Measurements from ENCODE around the gene ANTXR1. TPM values are rescaled to one million over a fixed set of nuclear protein-coding genes. Genes with fewer than 3 reads are reported as not detected.
"Not testable (repeated sequence)": the region's sequence is repeated elsewhere in the genome, so short reads cannot be mapped to it uniquely, and the experiment has no call there.

ANTXR1 gene
- total and polyA plus RNA-seq, 4 experiments from 2014 or later: 0.58 TPM; not detected in 3

DNA sequence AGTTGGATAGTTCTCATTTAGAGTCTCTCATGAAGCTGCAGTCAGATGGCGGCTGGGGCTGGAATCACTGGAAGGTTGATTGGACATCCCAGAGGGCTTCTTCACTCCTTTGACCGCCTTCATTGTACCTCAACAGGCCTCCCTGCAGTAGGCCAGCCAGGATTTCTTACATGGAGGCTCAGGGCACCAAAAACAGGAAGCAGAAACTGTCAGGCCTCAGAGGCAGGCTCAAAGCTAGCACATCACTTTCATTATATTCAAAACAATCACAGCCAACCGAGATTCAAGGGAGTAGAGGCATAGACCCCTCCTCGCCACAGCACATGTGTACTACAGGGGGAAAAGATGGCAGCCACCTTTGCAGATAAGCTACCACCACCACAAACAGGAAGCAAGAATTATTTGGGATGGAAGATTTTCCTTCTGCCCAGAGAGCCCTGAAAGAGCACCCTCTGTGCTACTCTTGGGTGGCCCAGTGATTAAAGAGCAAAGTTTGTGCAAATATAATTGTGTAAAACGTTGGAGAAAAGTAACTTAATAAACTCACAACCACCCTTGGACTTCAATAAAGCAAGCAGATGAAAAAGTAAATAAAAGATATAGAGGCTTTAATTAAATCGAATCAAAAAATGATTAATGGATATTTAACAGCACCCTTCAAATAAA is 218.8 kb downstream of the ANTXR1 start:
- ChIA-PET POLR2A (ENCODE audit: partially characterized antibody) (no interaction called here), CTCF (ENCODE audit: partially characterized antibody) (no interaction called here)
- no peaks in the 10 kb centered on the region for H3K4me1 ChIP-seq (ENCODE audit: insufficient read depth, low read length)
- no peak overlapping the region for H3K27ac ChIP-seq (ENCODE audit: low read depth, low read length)
- intact Hi-C loops (cut with micrococcal nuclease): no loop called here
- H3K36me3 Mint-ChIP-seq: no peaks in the 10 kb centered on the region
- no peaks in the 10 kb centered on the region for H3K9me3 ChIP-seq (ENCODE audit: control insufficient read depth in 1 of 2, low read length in 2 of 2)
- H3K4me3 ChIP-seq (ENCODE audit: low read length in 2 of 2): no peak overlapping the region
- H3K4me3 Mint-ChIP-seq: no peak overlapping the region
- H3K36me3 ChIP-seq (ENCODE audit: insufficient read depth, low read length): no peaks in the 10 kb centered on the region
- H3K27ac Mint-ChIP-seq: no peak overlapping the region
- no peak for DNase-seq
- peaks cover 0 to 5% (median 1%) of the 10 kb centered on the region in 8 donors for H3K9me3 Mint-ChIP-seq
- no peaks in the 10 kb centered on the region for H3K27me3 ChIP-seq (ENCODE audit: insufficient read depth, low read length)
- H3K4me1 Mint-ChIP-seq: peaks cover 0 to 2% (median 0%) of the 10 kb centered on the region in 4 donors
- H3K27me3 Mint-ChIP-seq: peaks cover 8 to 22% of the 10 kb centered on the region in 2 donors

DNA sequence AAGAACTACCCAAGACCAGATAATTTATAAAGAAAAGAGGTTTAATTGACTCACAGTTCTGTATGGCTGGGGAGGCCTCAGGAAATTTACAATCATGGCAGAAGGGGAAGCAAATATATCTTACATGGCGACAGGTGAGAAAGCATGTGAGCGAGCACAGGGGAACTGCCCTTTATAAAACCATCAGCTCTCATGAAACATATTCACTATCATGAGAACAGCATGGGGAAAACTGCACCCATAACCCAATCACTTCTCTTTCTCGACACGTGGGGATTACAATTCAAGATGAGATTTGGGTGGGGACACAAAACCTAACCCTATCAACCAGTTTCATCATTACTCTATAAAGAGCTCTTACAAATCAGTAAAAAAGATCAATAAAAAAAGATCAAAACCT is 222.9 kb downstream of the ANTXR1 start:
- POLR2A ChIA-PET (ENCODE audit: partially characterized antibody); H3K27ac Mint-ChIP-seq; intact Hi-C loops (cut with micrococcal nuclease); CTCF ChIA-PET (ENCODE audit: partially characterized antibody); H3K36me3 ChIP-seq (ENCODE audit: insufficient read depth, low read length); H3K27ac ChIP-seq (ENCODE audit: low read depth, low read length); H3K36me3 Mint-ChIP-seq; H3K4me3 Mint-ChIP-seq; H3K4me1 ChIP-seq (ENCODE audit: insufficient read depth, low read length); DNase-seq; H3K27me3 ChIP-seq (ENCODE audit: insufficient read depth, low read length); H3K9me3 Mint-ChIP-seq; H3K9me3 ChIP-seq (ENCODE audit: control insufficient read depth in 1 of 2, low read length in 2 of 2); H3K4me1 Mint-ChIP-seq; H3K4me3 ChIP-seq (ENCODE audit: low read length in 2 of 2): not testable (repeated sequence)
- peaks cover 7 to 12% of the 10 kb centered on the region in 2 donors for H3K27me3 Mint-ChIP-seq

DNA sequence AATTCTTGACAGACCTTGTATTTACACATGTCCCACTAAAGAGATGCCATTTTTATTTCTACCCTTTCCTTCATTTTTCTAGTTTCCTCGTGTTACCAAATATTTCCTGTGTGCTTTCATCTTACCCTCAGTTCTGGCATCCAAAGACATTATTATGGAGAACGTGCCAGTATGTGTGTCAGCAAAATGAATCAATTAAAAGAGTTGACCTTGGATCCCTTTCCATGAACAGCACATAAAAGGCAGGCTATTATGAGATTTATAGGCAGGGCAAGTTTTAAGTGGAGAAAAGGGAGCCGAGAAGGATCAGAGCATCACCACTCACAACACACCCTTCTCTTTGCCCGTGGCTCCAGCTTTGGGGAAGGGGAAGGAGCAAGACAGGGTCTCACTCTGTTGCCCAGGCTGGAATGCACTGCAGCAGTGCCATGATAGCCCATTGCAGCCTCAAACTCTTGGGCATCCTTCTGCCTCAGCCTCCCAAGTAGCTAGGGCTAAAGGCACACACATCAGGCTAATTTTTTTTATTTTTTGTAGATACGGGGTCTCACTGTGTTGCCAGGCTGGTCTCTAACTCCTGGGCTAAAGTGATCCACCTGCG is 224.2 kb downstream of the ANTXR1 start:
- ChIA-PET CTCF (ENCODE audit: partially characterized antibody) (no interaction called here), POLR2A (ENCODE audit: partially characterized antibody) (no interaction called here)
- no peaks in the 10 kb centered on the region for H3K27me3 ChIP-seq (ENCODE audit: insufficient read depth, low read length)
- H3K4me1 ChIP-seq (ENCODE audit: insufficient read depth, low read length): no peaks in the 10 kb centered on the region
- no peaks in the 10 kb centered on the region for H3K9me3 ChIP-seq (ENCODE audit: control insufficient read depth in 1 of 2, low read length in 2 of 2)
- H3K27ac ChIP-seq (ENCODE audit: low read depth, low read length): no peak overlapping the region
- no peak for DNase-seq
- Mint-ChIP-seq H3K9me3 (no peaks in the 10 kb centered on the region), H3K27me3 (peaks cover 5 to 8% of the 10 kb centered on the region in 2 donors), H3K27ac (no peak overlapping the region), H3K4me1 (peaks cover 0 to 2% (median 0%) of the 10 kb centered on the region in 4 donors), H3K4me3 (no peak overlapping the region), H3K36me3 (no peaks in the 10 kb centered on the region)
- no peak overlapping the region for H3K4me3 ChIP-seq (ENCODE audit: low read length in 2 of 2)
- intact Hi-C loops (cut with micrococcal nuclease): no loop called here
- no peaks in the 10 kb centered on the region for H3K36me3 ChIP-seq (ENCODE audit: insufficient read depth, low read length)

DNA sequence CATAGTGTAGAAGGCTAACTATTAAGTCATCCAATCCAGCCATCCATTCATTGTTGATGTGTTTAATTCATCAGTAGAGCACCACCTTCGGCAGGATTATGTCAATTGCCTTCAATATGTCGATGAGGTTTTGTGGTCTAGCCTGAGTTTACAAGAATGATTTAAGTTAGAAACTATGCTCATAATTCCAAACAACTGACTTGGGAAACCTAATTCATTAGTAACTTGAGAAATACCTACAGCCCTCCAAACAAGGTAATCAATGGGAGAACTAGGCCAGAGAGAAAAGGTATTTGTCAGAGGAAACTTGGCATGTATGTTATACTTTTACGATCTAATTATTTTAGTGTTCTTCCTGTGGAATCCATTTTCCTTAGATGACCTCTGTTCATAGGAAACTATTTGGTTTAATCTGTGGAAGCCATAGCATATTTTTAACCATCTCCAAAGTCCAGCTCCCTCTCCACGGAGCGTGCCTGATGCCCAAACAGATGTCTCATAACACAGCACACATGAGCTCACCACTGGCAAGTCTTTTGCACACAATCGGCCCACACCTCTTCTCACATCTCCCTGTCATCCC is 225.6 kb downstream of the ANTXR1 start:
- intact Hi-C loops (cut with micrococcal nuclease): no loop called here
- ChIA-PET CTCF (ENCODE audit: partially characterized antibody) (no interaction called here), POLR2A (ENCODE audit: partially characterized antibody) (no interaction called here)
- peaks cover 0 to 2% (median 0%) of the 10 kb centered on the region in 4 donors for H3K4me1 Mint-ChIP-seq
- no peak for DNase-seq
- no peak overlapping the region for H3K27ac ChIP-seq (ENCODE audit: low read depth, low read length)
- H3K4me3 ChIP-seq (ENCODE audit: low read length in 2 of 2): no peak overlapping the region
- H3K27me3 Mint-ChIP-seq: peaks cover 4 to 5% of the 10 kb centered on the region in 2 donors
- no peaks in the 10 kb centered on the region for H3K27me3 ChIP-seq (ENCODE audit: insufficient read depth, low read length)
- H3K36me3 Mint-ChIP-seq: no peaks in the 10 kb centered on the region
- no peaks in the 10 kb centered on the region for H3K9me3 Mint-ChIP-seq
- H3K4me3 Mint-ChIP-seq: no peak overlapping the region
- H3K27ac Mint-ChIP-seq: no peak overlapping the region
- no peaks in the 10 kb centered on the region for H3K4me1 ChIP-seq (ENCODE audit: insufficient read depth, low read length)
- no peaks in the 10 kb centered on the region for H3K36me3 ChIP-seq (ENCODE audit: insufficient read depth, low read length)
- no peaks in the 10 kb centered on the region for H3K9me3 ChIP-seq (ENCODE audit: control insufficient read depth in 1 of 2, low read length in 2 of 2)

DNA sequence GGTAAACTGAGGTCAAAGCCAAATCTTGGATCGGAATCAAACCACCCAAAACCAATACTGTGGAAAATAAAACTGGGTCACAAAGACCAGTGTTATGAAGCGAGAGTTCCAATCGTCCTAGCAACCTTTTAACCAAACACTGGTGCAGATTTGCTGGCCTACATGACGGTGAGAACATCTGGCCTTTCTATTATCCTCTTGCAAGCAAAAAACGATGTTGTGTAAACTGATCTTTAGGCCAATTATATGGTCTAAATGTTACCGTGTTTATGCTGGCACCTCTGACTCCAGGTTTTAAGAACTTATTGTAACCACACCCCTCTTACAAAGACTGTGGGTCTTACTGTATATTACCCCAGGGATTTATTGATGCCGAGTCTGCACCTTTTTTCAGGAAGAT is 228.1 kb downstream of the ANTXR1 start:
- Mint-ChIP-seq H3K27me3 (peaks cover 6% of the 10 kb centered on the region in 2 donors), H3K4me1 (no peaks in the 10 kb centered on the region), H3K27ac (no peak overlapping the region), H3K9me3 (no peaks in the 10 kb centered on the region), H3K36me3 (no peaks in the 10 kb centered on the region), H3K4me3 (no peak overlapping the region)
- no peaks in the 10 kb centered on the region for H3K9me3 ChIP-seq (ENCODE audit: control insufficient read depth in 1 of 2, low read length in 2 of 2)
- ChIA-PET POLR2A (ENCODE audit: partially characterized antibody) (no interaction called here), CTCF (ENCODE audit: partially characterized antibody) (no interaction called here)
- no peaks in the 10 kb centered on the region for H3K4me1 ChIP-seq (ENCODE audit: insufficient read depth, low read length)
- H3K36me3 ChIP-seq (ENCODE audit: insufficient read depth, low read length): no peaks in the 10 kb centered on the region
- H3K4me3 ChIP-seq (ENCODE audit: low read length in 2 of 2): no peak overlapping the region
- intact Hi-C loops (cut with micrococcal nuclease): no loop called here
- H3K27ac ChIP-seq (ENCODE audit: low read depth, low read length): no peak overlapping the region
- no peaks in the 10 kb centered on the region for H3K27me3 ChIP-seq (ENCODE audit: insufficient read depth, low read length)
- DNase-seq: no peak

DNA sequence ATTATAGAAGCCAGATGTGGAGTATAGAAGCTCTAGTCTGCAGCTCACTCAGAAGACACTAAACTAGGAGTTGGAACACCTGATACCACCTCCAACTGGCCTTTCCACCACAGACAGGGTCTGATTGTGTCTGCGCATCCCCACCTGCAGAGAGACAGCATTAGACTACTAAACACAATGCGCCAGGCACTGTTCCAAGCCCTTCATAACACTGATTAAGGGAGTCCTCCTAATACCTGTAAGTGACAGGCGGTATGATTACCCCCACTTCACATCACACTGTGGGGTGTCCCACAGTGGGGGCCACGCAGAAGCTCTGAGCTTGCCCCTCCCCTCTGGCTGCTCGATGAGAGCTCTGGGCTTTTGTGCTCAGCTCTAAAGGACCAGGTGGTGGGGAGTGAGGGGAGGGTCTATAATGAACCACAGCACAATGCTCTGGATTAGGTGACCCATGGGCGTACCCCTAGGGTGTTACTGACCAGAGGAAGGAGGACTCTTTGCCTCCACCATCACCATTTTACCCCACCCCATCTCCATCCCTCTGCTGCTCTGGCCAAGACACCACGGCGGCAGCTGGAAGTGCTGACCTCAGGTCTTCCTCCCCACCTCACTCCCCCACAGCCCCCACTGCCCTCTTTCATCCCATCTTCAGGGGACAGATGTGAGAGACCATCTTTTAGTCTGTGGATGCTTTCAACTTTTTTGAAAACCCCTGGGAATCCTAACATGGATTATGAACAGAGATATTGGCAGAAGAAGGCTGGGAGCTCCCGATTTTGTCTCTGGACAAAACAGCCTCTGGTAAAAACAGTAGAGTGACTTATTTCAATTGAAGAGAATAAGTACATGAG is 228.9 kb downstream of the ANTXR1 start:
- ChIA-PET POLR2A (ENCODE audit: partially characterized antibody) (no interaction called here), CTCF (ENCODE audit: partially characterized antibody) (no interaction called here)
- Histone ChIP-seq H3K27me3 (ENCODE audit: insufficient read depth, low read length) (no peaks in the 10 kb centered on the region), H3K27ac (ENCODE audit: low read depth, low read length) (no peak overlapping the region), H3K9me3 (ENCODE audit: control insufficient read depth in 1 of 2, low read length in 2 of 2) (no peaks in the 10 kb centered on the region), H3K4me1 (ENCODE audit: insufficient read depth, low read length) (no peaks in the 10 kb centered on the region), H3K36me3 (ENCODE audit: insufficient read depth, low read length) (no peaks in the 10 kb centered on the region), H3K4me3 (ENCODE audit: low read length in 2 of 2) (no peak overlapping the region)
- Mint-ChIP-seq H3K27me3 (peaks cover 7 to 11% of the 10 kb centered on the region in 2 donors), H3K4me3 (no peak overlapping the region), H3K4me1 (no peaks in the 10 kb centered on the region), H3K27ac (no peak overlapping the region), H3K36me3 (no peaks in the 10 kb centered on the region), H3K9me3 (no peaks in the 10 kb centered on the region)
- intact Hi-C loops (cut with micrococcal nuclease): no loop called here
- no peak for DNase-seq

DNA sequence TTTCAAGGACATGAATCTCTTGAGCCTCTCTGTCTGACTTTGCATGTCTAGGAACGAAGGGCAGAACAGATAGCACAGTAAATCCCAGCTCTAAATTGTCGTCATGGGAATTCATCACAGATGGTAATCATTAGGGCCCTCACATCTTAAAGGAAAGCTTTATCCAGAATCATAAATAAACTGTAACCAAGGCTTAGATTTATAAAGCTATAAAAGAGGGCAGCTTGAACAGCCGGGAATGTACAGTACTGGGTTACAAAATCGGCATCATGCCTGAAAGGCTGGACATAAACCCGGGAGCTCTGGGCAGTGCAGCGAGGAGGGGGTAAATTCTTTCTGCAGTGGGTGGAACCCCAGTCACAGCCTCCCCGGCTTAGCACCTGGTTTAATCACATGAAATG is 229.7 kb downstream of the ANTXR1 start:
- no peak for DNase-seq
- Histone ChIP-seq H3K27ac (ENCODE audit: low read depth, low read length) (no peak overlapping the region), H3K4me3 (ENCODE audit: low read length in 2 of 2) (no peak overlapping the region), H3K27me3 (ENCODE audit: insufficient read depth, low read length) (no peaks in the 10 kb centered on the region), H3K36me3 (ENCODE audit: insufficient read depth, low read length) (no peaks in the 10 kb centered on the region), H3K4me1 (ENCODE audit: insufficient read depth, low read length) (no peaks in the 10 kb centered on the region), H3K9me3 (ENCODE audit: control insufficient read depth in 1 of 2, low read length in 2 of 2) (no peaks in the 10 kb centered on the region)
- Mint-ChIP-seq H3K27me3 (peaks cover 14 to 17% of the 10 kb centered on the region in 2 donors), H3K4me1 (no peaks in the 10 kb centered on the region), H3K4me3 (no peak overlapping the region), H3K36me3 (no peaks in the 10 kb centered on the region), H3K9me3 (no peaks in the 10 kb centered on the region), H3K27ac (no peak overlapping the region)
- POLR2A ChIA-PET (ENCODE audit: partially characterized antibody): no interaction called here
- intact Hi-C loops (cut with micrococcal nuclease): no loop called here
- CTCF ChIA-PET (ENCODE audit: partially characterized antibody): no interaction called here
